RWPE1 (cell line): ENCODE data around the gene ASAP3.
"Not testable (repeated sequence)": the region's sequence is repeated elsewhere in the genome, so short reads cannot be mapped to it uniquely, and the experiment has no call there.

Experiments
- CTCF ChIA-PET: fragments of 350-600 bp; sonication (Branson Sonifier 250); formaldehyde crosslinking; extraction: SDS; loops from one replicate; lab custom pipeline; 2021; lab: Yijun Ruan, JAX
- POLR2A ChIA-PET: fragments of 400-600 bp; formaldehyde crosslinking; extraction: SDS; loops from one replicate; lab custom pipeline; 2020; ENCODE audit warnings: antibody characterized with exemption; ENCODE audit not compliant: low non-redundant PET; lab: Yijun Ruan, JAX
- DNase-seq: peaks from one replicate; pipeline ENCODE4 v3.0.0; 2012; ENCODE audit warnings: low spot score
- H3K27ac ChIP-seq: fragments of 450-650 bp; 2 replicates; pipeline ENCODE4 v1.5.1; 2017
- CTCF ChIP-seq: fragments of 450-650 bp; conservative IDR thresholded peaks from 2 replicates; pipeline ENCODE4 v1.5.1; 2017; ENCODE audit warnings: low read depth, mild to moderate bottlenecking

ASAP3 gene

DNA sequence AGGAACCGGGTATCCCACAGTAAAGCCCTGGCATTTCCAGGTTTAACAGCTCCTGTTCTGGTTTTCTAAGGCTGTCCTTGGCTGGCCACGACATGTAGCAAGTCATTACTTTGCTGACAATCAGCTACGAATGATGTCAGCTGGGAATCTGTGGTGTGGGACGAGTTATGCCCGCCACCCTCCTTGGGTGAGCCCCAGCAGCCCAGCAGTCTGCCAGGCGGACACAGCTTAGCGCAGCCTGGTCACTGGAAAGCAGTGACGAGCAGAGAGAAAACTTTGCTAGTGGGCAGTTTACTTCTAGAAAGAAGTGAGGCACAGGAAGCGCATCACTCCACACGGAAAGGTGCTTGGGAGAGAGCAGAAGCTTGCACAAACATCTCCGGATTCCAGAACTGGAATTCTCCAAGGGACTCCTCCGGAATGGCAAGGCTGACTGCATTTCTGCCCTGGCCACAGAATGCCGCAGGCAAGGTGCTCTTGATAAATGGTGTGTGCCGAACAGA is 98.8 kb downstream of the ASAP3 start:
- ChIA-PET POLR2A (no interaction called here), CTCF (interaction anchor here (1.4 kb wide), 1 partner anchor 18 kb away, joined by 8 read pairs; no protein-coding TSS in a partner anchor)
- no peak for TF ChIP-seq CTCF
- DNase-seq, result no peak
- peak overlapping the region; percentile 80 for H3K27ac ChIP-seq

DNA sequence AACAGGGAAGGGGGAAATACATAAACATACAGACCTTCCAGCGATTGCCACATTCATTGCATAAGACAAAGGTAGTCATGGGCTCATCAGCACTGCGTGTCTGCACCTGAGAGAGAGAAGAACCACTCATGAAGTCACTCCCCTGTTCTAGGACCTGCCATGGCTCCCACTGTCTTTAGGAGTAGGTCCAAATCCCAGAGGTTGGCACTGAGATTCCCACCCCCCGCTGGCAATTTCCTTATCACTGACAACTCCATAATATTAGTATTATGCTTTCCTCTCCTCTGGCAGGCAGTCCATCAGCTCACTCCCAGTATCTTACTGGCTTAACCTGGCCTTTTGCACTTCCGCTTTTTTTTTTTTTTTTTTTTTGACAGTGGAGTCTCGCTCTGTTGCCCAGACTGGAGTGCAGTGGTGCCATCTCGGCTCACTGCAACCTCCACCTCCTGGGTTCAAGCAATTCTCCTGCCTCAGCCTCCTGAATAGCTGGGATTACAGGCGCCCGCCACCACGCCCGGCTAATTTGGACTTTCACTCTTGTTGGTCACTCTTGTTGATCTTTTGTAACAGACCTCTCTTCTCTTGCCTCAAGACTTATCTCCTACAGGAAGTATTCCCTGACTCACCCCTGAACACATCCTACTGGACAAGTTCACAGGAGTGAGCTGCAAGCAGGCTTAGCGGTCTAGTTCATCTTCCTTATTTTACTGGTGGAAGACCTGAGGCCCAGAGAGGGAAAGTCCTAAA is 99.5 kb downstream of the ASAP3 start:
- ChIA-PET CTCF (interaction anchor here (1.4 kb wide), 1 partner anchor 19 kb away, joined by 8 read pairs; no protein-coding TSS in a partner anchor), POLR2A (no interaction called here)
- peak overlapping the region; percentile 80 for H3K27ac ChIP-seq
- DNase-seq, result peak; percentile 67
- no peak for TF ChIP-seq CTCF

- CTCF ChIA-PET, result no interaction called here
- peak overlapping the region; percentile 80 for H3K27ac ChIP-seq
- POLR2A ChIA-PET, result no interaction called here
- no peak for TF ChIP-seq CTCF
- no peak for DNase-seq
These were observed 100.2 kb downstream of the ASAP3 start for GRCh38 chr1:23383577-23384311.

DNA sequence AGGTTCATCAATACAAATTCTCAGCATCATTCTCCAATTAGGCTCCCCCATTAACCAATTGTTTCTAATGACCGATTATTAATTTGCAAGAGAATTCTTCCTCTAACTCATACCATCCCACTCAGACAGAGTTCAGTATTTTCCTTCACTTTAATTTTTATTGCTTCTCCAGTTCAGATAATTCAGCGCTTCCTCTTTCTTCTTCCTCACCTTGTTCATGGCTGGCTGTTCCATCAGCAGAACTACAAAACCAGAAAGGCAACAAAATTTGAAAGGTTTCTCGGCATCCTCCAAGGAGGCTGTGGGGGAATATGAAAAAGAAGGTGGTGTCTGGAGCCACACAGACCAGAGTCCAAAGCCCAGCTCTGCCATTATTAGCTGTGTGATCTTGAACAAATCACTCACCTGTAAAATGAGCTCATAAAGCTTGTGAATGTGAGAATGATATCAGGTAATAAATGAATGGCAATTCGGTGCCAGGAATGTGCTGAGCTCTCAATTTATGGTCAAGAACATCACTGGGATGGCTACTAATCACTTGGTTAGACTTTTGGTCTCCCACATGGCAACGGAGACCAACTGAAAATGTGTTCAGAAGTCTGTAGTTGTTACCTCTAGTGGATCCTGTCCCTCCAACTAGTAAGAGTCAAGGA is 102.6 kb downstream of the ASAP3 start:
- ChIA-PET CTCF (interaction anchor here (0.7 kb wide), 1 partner anchor 102 kb away, joined by 7 read pairs; no protein-coding TSS in a partner anchor), POLR2A (no interaction called here)
- TF ChIP-seq CTCF, result no peak
- no peak overlapping the region for H3K27ac ChIP-seq
- DNase-seq, result no peak

- CTCF ChIA-PET, result interaction anchor here (0.7 kb wide), 1 partner anchor 365 kb away, joined by 3 read pairs; no protein-coding TSS in a partner anchor
- no peak for TF ChIP-seq CTCF
- POLR2A ChIA-PET, result no interaction called here
- DNase-seq, result no peak
- peak overlapping the region; percentile 97 for H3K27ac ChIP-seq
These were observed 103.3 kb downstream of the ASAP3 start for GRCh38 chr1:23380719-23381118.

GRCh38 chr1:23380236-23380635 is 103.7 kb downstream of the ASAP3 start:
- POLR2A ChIA-PET, DNase-seq: not testable (repeated sequence)
- peak overlapping the region; percentile 97 for H3K27ac ChIP-seq
- CTCF ChIA-PET, result interaction anchor here (0.7 to 1.0 kb wide), 2 partner anchors 23 to 366 kb away, joined by 3 read pairs; no protein-coding TSS in a partner anchor
